ENCODE results near the gene LCORL.
"Not testable (repeated sequence)": the region's sequence is repeated elsewhere in the genome, so short reads cannot be mapped to it uniquely, and the experiment has no call there.

Gene LCORL

DNA sequence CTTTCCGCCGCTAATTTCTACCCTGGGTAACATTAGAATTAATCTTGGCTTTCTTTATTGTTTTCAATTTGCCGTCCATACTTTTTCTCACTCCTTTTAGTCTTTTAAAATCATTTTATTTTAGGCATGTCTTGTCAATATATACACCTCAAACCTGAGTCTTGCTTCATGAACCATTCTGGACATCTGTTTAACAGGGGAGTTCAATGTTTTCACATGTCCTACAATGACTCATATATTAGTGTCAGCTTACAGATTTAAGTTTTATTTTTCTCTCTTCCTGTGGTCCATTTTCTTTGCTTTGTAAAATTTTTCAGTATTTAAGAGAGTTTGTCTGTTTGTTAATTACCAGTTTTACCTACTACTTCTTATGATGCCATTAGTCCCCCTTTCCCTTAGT lies 89.5 kb downstream of the LCORL start:
- no peak for DNase-seq (ENCODE audit: low spot score)

DNA sequence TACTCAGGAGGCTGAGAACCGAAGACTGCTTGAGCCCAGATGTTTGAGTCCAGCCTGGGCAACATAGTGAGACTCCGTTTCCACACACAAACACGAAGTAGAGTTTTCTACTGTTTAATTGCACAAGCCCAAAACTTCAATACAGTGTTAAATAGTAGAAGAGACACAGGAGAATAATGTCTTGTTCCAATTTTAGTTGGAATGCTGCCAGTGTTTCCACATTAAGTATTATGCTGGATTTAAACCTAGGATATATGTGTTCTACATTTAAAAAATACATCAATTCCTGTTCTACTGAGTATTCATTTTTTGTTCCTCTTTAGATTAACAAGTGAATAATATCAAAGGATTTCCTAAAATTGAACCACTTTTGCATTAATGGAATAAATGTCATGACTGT lies 91.3 kb downstream of the LCORL start:
- DNase-seq (ENCODE audit: low spot score), result no peak

- no peak for DNase-seq (ENCODE audit: low spot score)
Observed at GRCh38 chr4:17924189-17924588, 97.4 kb downstream of the LCORL start.

- DNase-seq (ENCODE audit: low spot score), result no peak
Observed at GRCh38 chr4:17921451-17921850, 100.1 kb downstream of the LCORL start.

GRCh38 chr4:17920681-17921080 lies 100.9 kb downstream of the LCORL start:
- DNase-seq (ENCODE audit: low spot score), result no peak

DNA sequence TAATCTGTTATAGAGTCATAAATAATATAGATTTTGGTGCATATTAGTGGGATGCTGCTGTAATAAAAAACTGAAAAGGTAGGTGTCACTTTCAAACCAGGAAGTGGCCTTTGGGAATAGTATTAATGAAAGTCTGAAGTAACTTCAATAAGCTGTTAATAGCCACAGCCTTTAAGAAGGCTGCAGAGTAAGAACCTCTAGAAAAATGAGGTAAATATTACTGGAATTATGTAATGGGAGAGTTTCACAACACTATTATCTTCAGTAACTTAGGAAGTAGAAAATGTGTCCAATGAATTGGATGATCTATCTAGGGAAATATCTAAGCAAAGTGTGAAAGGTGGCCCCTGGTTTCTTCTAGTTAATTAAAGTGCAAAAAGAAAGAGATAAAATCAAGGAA lies 106.1 kb downstream of the LCORL start:
- no peak for DNase-seq (ENCODE audit: low spot score)

- DNase-seq (ENCODE audit: low spot score), result no peak
Observed at GRCh38 chr4:17912011-17912410, 109.5 kb downstream of the LCORL start.

GRCh38 chr4:17911608-17912007 lies 109.9 kb downstream of the LCORL start:
- DNase-seq (ENCODE audit: low spot score), result no peak

GRCh38 chr4:17898553-17899055 lies 123.0 kb downstream of the LCORL start:
- DNase-seq (ENCODE audit: low spot score), result no peak

DNA sequence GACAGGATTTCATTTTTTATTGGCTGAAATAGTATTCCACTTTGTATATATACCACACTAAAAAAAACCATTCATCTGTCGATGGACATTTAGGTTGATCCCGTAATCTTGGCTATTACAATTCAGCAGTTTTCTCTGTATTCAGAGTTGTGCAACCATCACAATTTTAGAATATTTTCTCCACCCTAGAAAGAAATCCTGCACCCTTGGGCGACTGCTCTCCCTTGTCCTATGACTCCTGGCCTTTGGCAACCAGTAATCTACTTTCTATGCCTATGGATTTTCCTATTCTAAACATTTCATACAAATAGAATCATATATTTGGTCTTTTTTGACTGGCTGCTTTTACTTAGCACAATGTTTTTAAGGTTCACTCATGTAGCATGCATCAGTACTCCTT lies 126.1 kb downstream of the LCORL start:
- no peak for DNase-seq (ENCODE audit: low spot score)

GRCh38 chr4:17894421-17894820 lies 127.1 kb downstream of the LCORL start:
- no peak for DNase-seq (ENCODE audit: low spot score)

- DNase-seq (ENCODE audit: low spot score), result no peak
Observed at GRCh38 chr4:17889692-17890091, 131.9 kb downstream of the LCORL start.

DNA sequence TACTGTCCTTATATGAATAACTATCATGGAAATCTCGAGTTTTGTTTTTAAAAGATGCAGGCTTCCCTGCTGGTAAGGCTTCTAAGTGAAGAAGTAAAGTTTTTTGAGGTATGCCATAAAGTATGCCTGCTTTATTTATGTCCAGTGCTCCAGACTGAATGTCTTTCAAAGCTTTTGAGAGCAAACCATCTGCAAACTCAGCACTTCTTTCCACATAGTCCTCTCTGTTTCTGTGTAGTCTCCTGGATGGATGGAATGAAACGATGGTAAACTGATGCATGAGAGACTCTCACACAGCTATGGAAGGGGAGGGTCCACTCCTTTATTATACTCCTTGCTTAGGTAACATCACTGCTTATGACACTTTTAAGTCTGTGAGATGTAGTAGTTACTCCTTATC lies 137.0 kb downstream of the LCORL start:
- DNase-seq (ENCODE audit: low spot score), result no peak

GRCh38 chr4:17884063-17884462 lies 137.5 kb downstream of the LCORL start:
- no peak for DNase-seq (ENCODE audit: low spot score)

GRCh38 chr4:17877661-17878060 lies 143.9 kb downstream of the LCORL start:
- DNase-seq (ENCODE audit: low spot score), result no peak

GRCh38 chr4:17876943-17877342 lies 144.6 kb downstream of the LCORL start:
- DNase-seq (ENCODE audit: low spot score), result no peak

- DNase-seq (ENCODE audit: low spot score), result no peak
Observed at GRCh38 chr4:17875402-17876070, 146.0 kb downstream of the LCORL start.

DNA sequence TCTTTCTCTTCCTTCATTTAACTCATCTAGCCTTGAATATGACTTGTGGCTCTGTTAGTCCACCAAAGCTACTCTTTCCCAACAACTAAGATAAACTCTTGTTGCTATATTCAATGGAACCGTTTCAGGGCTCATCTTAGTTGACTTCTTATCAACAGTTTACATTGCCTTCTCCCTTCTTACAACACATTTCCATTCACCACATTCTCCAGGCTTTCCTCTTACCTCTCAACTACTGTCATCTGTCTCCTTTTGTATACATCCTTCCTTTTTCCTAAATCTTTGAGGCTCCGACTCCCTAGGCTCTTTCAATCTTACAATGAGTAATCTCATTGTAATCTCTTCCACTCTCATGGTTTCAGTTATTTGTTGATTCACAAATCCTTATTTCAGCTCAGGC lies 152.2 kb downstream of the LCORL start:
- DNase-seq (ENCODE audit: low spot score), result no peak

- DNase-seq (ENCODE audit: low spot score), result no peak
Observed at GRCh38 chr4:17867276-17867675, 154.3 kb downstream of the LCORL start.

DNA sequence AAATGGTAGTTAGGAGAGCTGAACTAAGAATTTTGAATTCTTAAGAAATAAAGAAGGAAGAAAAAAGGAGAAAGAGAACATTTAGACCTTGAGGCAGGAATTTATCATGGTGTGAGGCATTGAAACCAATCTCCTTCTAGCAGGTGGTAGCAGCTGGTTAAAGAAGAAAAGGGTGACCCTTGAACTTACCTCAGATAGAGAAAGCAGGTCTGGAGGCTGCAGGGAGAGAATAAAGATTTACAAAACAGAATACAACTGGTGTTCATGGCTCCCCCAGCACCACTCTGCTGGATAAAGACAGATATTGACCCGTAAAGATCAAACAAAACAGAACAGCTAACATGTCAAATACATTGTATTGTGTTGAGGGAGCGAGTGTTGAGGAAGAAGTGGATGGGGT lies 154.7 kb downstream of the LCORL start:
- DNase-seq (ENCODE audit: low spot score), result no peak

- no peak for DNase-seq (ENCODE audit: low spot score)
Observed at GRCh38 chr4:17865866-17866363, 155.6 kb downstream of the LCORL start.

- DNase-seq (ENCODE audit: low spot score), result not testable (repeated sequence)
Observed at GRCh38 chr4:17861906-17862305, 159.6 kb downstream of the LCORL start.

DNA sequence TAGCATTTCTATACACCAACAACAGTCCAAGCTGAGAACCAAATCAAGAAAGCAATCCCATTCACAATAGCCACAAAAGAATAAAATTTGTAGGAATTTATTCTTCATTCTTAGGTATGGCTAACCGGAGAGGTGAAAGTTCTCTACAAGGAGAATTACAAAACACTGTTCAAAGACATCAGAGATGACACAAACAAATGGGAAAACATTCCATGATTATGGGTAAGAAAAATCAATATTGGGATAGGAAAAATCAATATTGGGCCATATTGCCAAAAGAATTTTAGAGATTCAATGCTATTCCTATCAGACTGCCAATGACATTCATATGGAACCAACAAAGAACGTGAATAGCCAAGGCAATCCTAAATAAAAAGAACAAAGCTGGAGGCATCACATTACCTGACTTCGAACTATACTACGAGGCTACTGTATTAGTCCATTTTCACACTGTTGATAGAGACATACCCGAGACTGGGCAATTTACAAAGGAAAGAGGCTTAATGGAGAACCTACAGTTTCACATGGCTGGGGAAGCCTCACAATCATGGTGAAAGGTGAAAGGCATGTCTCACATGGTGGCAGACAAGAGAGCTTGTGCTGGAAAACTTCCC lies 161.7 kb downstream of the LCORL start:
- DNase-seq (ENCODE audit: low spot score), result no peak

- DNase-seq (ENCODE audit: low spot score), result no peak
Observed at GRCh38 chr4:17854036-17854435, 167.5 kb downstream of the LCORL start.
